Smooth muscle cell (in vitro differentiated cells): Measurements from ENCODE around the gene EXOC2. TPM values are rescaled to one million over a fixed set of nuclear protein-coding genes. Genes with fewer than 3 reads are reported as not detected.

Experiments
- DNase-seq: peaks from one replicate; lab custom pipeline; 2025; ENCODE audit not compliant: unreplicated experiment; lab: John Stamatoyannopoulos, UW
- H2AFZ ChIP-seq: fragments of 200-600 bp; sonication (generic); 2 replicates; pipeline ENCODE4 v1.6.0; 2016; ENCODE audit warnings: antibody characterized with exemption, low read depth, mild to moderate bottlenecking
- H3F3A ChIP-seq: fragments of 200-600 bp; sonication (generic); 2 replicates; pipeline ENCODE4 v1.6.0; 2017; ENCODE audit warnings: antibody characterized with exemption, low read depth
- H3K27ac ChIP-seq: fragments of 200-600 bp; sonication (generic); 2 replicates; pipeline ENCODE4 v1.5.1; 2016; ENCODE audit warnings: low read depth, mild to moderate bottlenecking
- H3K27me3 ChIP-seq: fragments of 200-600 bp; sonication (generic); 2 replicates; pipeline ENCODE4 v1.6.1; 2016; ENCODE audit warnings: low read depth, mild to moderate bottlenecking
- H3K36me3 ChIP-seq: fragments of 200-600 bp; sonication (generic); 2 replicates; pipeline ENCODE4 v1.5.1; 2016; ENCODE audit warnings: low read depth
- H3K4me1 ChIP-seq: fragments of 200-600 bp; sonication (generic); 2 replicates; pipeline ENCODE4 v1.5.1; 2016; ENCODE audit warnings: low read depth
- H3K4me2 ChIP-seq: fragments of 200-600 bp; sonication (generic); 2 replicates; pipeline ENCODE4 v1.6.0; 2016; ENCODE audit warnings: mild to moderate bottlenecking
- H3K4me3 ChIP-seq: fragments of 200-600 bp; sonication (generic); 2 replicates; pipeline ENCODE4 v1.5.1; 2016; ENCODE audit warnings: mild to moderate bottlenecking
- H3K79me2 ChIP-seq: fragments of 200-600 bp; sonication (generic); 2 replicates; pipeline ENCODE4 v1.6.0; 2016; ENCODE audit warnings: low read depth, mild to moderate bottlenecking
- H3K9ac ChIP-seq: fragments of 200-600 bp; sonication (generic); 2 replicates; pipeline ENCODE4 v1.6.0; 2016; ENCODE audit warnings: low read depth
- H3K9me3 ChIP-seq: fragments of 200-600 bp; sonication (generic); replicated peaks from 2 replicates; pipeline ENCODE4 v1.5.1; 2016; ENCODE audit warnings: low read depth
- H4K20me1 ChIP-seq: fragments of 200-600 bp; sonication (generic); 2 replicates; pipeline ENCODE4 v1.6.0; 2016; ENCODE audit warnings: low read depth
- WGBS: methylation state at CpG from one replicate; pipeline ENCODE4 v1.1.7; 2016; ENCODE audit warnings: low lambda C conversion rate; 5-methylcytosine and 5-hydroxymethylcytosine counted together
- polyA plus RNA-seq: library from polyadenylated mRNA; unstranded; fragments of >200 nt; fragmentation: Nextera tagmentation; extraction: Ambion mirVana; gene quantifications from 2 replicates; pipeline ENCODE4 v1.2.1, GENCODE V29; 2016
- total RNA-seq: library from RNA; depleted of rRNA; stranded (reverse); fragments of >200 nt; gene quantifications from 2 replicates; pipeline ENCODE4 v1.2.3, GENCODE V29; 2014
- TF ChIP-seq, protein P1 (sequence below): fragments of 200-600 bp; sonication (generic); IDR thresholded peaks from 2 replicates; pipeline ENCODE4 v1.5.1; 2017; ENCODE audit warnings: borderline replicate concordance, mild to moderate bottlenecking, antibody characterized with exemption; ENCODE audit not compliant: insufficient read depth, poor library complexity, severe bottlenecking

EXOC2 gene
- total and polyA plus RNA-seq, 2 experiments from 2014 or later = 21.9 to 33.9 TPM

DNA sequence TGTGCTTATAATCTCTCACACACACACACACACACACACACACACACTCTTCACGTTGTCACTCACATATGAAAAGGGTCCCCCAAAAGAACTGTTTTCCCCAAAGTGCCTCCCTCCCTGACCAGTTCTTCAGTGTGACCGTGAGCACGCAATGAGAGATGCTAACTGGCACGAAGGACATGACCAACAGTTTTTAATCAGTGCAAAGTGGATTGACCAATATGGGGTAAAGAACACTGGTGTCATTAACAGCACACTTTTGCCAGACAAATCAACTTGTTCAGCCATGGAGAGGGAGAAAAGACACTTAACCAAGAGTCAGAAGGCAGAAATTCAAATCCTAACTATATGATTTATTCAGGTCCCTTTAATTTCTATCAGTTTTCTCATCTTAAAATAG, 15.0 kb downstream of the EXOC2 start:
- H3K4me3 ChIP-seq = no peak overlapping the region
- peaks cover 9% of the 10 kb centered on the region for H3K4me1 ChIP-seq
- no peak overlapping the region for H3K27ac ChIP-seq
- no peak overlapping the region for H2AFZ ChIP-seq
- H3K4me2 ChIP-seq = no peak overlapping the region
- WGBS = 97% methylated on average over 4 of the region's 4 CpGs
- peaks cover 77% of the 10 kb centered on the region for H4K20me1 ChIP-seq
- no peak for DNase-seq
- H3K9ac ChIP-seq = no peak overlapping the region
- H3K79me2 ChIP-seq = peaks cover 59% of the 10 kb centered on the region
- TF ChIP-seq, protein P1, sequence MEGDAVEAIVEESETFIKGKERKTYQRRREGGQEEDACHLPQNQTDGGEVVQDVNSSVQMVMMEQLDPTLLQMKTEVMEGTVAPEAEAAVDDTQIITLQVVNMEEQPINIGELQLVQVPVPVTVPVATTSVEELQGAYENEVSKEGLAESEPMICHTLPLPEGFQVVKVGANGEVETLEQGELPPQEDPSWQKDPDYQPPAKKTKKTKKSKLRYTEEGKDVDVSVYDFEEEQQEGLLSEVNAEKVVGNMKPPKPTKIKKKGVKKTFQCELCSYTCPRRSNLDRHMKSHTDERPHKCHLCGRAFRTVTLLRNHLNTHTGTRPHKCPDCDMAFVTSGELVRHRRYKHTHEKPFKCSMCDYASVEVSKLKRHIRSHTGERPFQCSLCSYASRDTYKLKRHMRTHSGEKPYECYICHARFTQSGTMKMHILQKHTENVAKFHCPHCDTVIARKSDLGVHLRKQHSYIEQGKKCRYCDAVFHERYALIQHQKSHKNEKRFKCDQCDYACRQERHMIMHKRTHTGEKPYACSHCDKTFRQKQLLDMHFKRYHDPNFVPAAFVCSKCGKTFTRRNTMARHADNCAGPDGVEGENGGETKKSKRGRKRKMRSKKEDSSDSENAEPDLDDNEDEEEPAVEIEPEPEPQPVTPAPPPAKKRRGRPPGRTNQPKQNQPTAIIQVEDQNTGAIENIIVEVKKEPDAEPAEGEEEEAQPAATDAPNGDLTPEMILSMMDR = no peak
- no peaks in the 10 kb centered on the region for H3K36me3 ChIP-seq
- no peaks in the 10 kb centered on the region for H3F3A ChIP-seq
- no peaks in the 10 kb centered on the region for H3K27me3 ChIP-seq
- no peaks in the 10 kb centered on the region for H3K9me3 ChIP-seq

- Histone ChIP-seq H3K9me3 (no peaks in the 10 kb centered on the region), H4K20me1 (peaks cover 70% of the 10 kb centered on the region), H3K9ac (no peak overlapping the region), H3K36me3 (no peaks in the 10 kb centered on the region), H3K4me2 (no peak overlapping the region), H3F3A (no peaks in the 10 kb centered on the region), H3K27ac (no peak overlapping the region), H3K4me3 (no peak overlapping the region), H3K79me2 (peaks cover 53% of the 10 kb centered on the region), H3K4me1 (peaks cover 5% of the 10 kb centered on the region), H3K27me3 (no peaks in the 10 kb centered on the region), H2AFZ (no peak overlapping the region)
- no peak for DNase-seq
- 65% methylated on average over 3 of the region's 3 CpGs for WGBS
- TF ChIP-seq, protein P1 = no peak
These were observed 18.0 kb downstream of the EXOC2 start for GRCh38 chr6:674956-675355.

DNA sequence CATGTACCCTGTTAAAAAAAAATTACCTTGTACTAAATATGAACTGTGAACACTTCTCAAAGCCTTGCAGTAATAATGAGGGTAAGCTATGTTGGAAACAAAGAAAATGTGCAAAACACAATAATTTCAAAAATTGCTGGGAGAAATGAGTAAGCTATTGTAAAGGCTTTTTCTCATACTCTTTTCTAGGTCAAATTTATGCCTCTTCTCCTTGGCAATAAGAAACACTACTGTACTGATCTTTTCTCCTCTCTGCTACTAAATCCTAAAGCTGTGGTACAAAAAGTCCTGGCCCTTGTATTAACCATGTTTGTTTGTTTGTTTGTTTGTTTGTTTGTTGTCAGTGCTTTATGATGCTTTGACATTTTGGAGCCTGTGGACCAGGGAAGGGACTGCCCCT, 18.5 kb downstream of the EXOC2 start:
- H4K20me1 ChIP-seq = peaks cover 70% of the 10 kb centered on the region
- no peaks in the 10 kb centered on the region for H3K36me3 ChIP-seq
- no peak overlapping the region for H2AFZ ChIP-seq
- H3K27ac ChIP-seq = no peak overlapping the region
- no peaks in the 10 kb centered on the region for H3K9me3 ChIP-seq
- peaks cover 49% of the 10 kb centered on the region for H3K79me2 ChIP-seq
- H3F3A ChIP-seq = no peaks in the 10 kb centered on the region
- H3K4me2 ChIP-seq = no peak overlapping the region
- no peak overlapping the region for H3K4me3 ChIP-seq
- TF ChIP-seq, protein P1 = no peak
- no peaks in the 10 kb centered on the region for H3K27me3 ChIP-seq
- H3K4me1 ChIP-seq = peaks cover 5% of the 10 kb centered on the region
- no peak overlapping the region for H3K9ac ChIP-seq
- DNase-seq = no peak

DNA sequence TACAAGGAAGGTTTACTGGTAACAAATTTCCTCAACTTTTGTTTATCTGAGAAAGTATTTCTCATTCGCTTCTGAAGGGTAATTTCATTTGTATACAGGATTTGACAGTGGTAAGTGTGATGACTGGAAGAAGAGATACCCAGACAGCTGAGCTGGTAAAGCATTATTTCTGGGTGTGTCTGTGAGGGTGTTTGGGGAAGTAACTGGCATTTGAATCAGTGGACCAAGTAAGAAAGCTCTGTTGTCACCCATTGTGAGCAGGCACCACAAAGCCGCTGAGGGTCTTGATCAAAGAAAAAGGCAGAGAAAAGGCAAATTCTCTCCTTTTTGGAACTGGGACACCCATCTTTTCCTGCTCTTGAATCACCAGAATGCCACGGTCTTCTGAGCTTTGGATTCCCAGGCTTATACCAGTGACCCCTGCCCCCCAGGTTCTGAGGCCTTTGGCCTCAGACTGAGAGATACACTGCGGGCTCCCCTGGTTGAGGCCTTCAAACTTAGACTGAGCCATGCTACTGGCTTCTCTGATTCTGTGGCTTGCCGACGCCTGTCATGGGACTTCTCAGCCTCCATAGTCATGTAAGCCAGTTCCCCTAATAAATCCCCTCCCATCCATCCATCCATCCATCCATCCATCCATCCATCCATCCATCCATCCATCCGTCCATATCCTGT, 25.5 kb downstream of the EXOC2 start:
- TF ChIP-seq, protein P1 = no peak
- Histone ChIP-seq H2AFZ (no peak overlapping the region), H3K4me2 (no peak overlapping the region), H3K9me3 (no peaks in the 10 kb centered on the region), H3K4me3 (no peak overlapping the region), H3K27me3 (no peaks in the 10 kb centered on the region), H3K4me1 (no peaks in the 10 kb centered on the region), H3F3A (no peaks in the 10 kb centered on the region), H4K20me1 (peaks cover 52% of the 10 kb centered on the region), H3K9ac (no peak overlapping the region), H3K36me3 (no peaks in the 10 kb centered on the region), H3K79me2 (peaks cover 41% of the 10 kb centered on the region), H3K27ac (no peak overlapping the region)
- DNase-seq = no peak
- 90% methylated on average over 7 of the region's 7 CpGs for WGBS
